Mesendoderm (in vitro differentiated cells): Measurements from ENCODE around the gene MRPL51.
"Not testable (repeated sequence)": the region's sequence is repeated elsewhere in the genome, so short reads cannot be mapped to it uniquely, and the experiment has no call there.

Source experiments
- DNase-seq: peaks from one replicate; pipeline ENCODE4 v3.0.0; 2013
- H2AK5ac ChIP-seq: 2 replicates; pipeline ENCODE4 v1.6.1; 2013; ENCODE audit warnings: low read length, inconsistent platforms
- H2BK120ac ChIP-seq: 2 replicates; pipeline ENCODE4 v1.6.1; 2013; ENCODE audit warnings: low read depth, mild to moderate bottlenecking, low read length, moderate library complexity, mixed read lengths
- H2BK15ac ChIP-seq: replicated peaks from 2 replicates; pipeline ENCODE4 v1.6.1; 2013; ENCODE audit warnings: low read depth, mild to moderate bottlenecking, moderate library complexity
- H2BK5ac ChIP-seq: 2 replicates; pipeline ENCODE4 v1.6.1; 2013; ENCODE audit warnings: low read length, inconsistent platforms
- H3K18ac ChIP-seq: 2 replicates; pipeline ENCODE4 v1.6.1; 2013; ENCODE audit warnings: mild to moderate bottlenecking, low read length, mixed read lengths
- H3K23ac ChIP-seq: one replicate; pipeline ENCODE4 v1.6.1; 2013; ENCODE audit warnings: low read length
- H3K27ac ChIP-seq: 2 replicates; pipeline ENCODE4 v1.5.1; 2013; ENCODE audit warnings: low read depth, mild to moderate bottlenecking, inconsistent platforms, low read length, moderate library complexity
- H3K27me3 ChIP-seq: 2 replicates; pipeline ENCODE4 v1.6.1; 2013; ENCODE audit warnings: low read length, control low read depth, mild to moderate bottlenecking, inconsistent platforms; ENCODE audit not compliant: insufficient read depth, poor library complexity
- H3K36me3 ChIP-seq: 2 replicates; pipeline ENCODE4 v1.6.1; 2013; ENCODE audit warnings: low read length, inconsistent platforms; ENCODE audit not compliant: control insufficient read depth, insufficient read depth
- H3K4ac ChIP-seq: one replicate; pipeline ENCODE4 v1.6.1; 2013; ENCODE audit warnings: low read depth, mild to moderate bottlenecking, low read length, moderate library complexity
- H3K4me1 ChIP-seq: 2 replicates; pipeline ENCODE4 v1.6.1; 2013; ENCODE audit warnings: low read depth, low read length, inconsistent platforms; ENCODE audit not compliant: control insufficient read depth
- H3K4me2 ChIP-seq: 2 replicates; pipeline ENCODE4 v1.6.1; 2013; ENCODE audit warnings: low read length
- H3K4me3 ChIP-seq: 2 replicates; pipeline ENCODE4 v1.5.1; 2013; ENCODE audit warnings: mild to moderate bottlenecking, low read length
- H3K56ac ChIP-seq: one replicate; pipeline ENCODE4 v1.6.1; 2013; ENCODE audit warnings: low read length
- H3K79me1 ChIP-seq: 2 replicates; pipeline ENCODE4 v1.6.1; 2013; ENCODE audit warnings: low read length, inconsistent platforms
- H3K79me2 ChIP-seq: 2 replicates; pipeline ENCODE4 v1.6.1; 2013; ENCODE audit warnings: mild to moderate bottlenecking, low read length; ENCODE audit not compliant: control insufficient read depth, insufficient read depth
- H3K9ac ChIP-seq: 2 replicates; pipeline ENCODE4 v1.6.1; 2013; ENCODE audit warnings: low read length, inconsistent platforms
- H4K5ac ChIP-seq: one replicate; pipeline ENCODE4 v1.6.1; 2013; ENCODE audit warnings: low read length
- H4K8ac ChIP-seq: one replicate; pipeline ENCODE4 v1.6.1; 2013; ENCODE audit warnings: low read depth, mild to moderate bottlenecking, control low read depth, low read length, moderate library complexity
- WGBS: extraction: QIAGEN DNeasy Blood & Tissue Kit; methylation state at CpG from one replicate; pipeline ENCODE4 v1.1.7; 2013; ENCODE audit warnings: low lambda C conversion rate, missing lambda C conversion rate; ENCODE audit not compliant: insufficient coverage; ENCODE audit errors: extremely low coverage; 5-methylcytosine and 5-hydroxymethylcytosine counted together

The MRPL51 gene

GRCh38 chr12:6494968-6495367, 1.9 kb upstream of the MRPL51 start:
- Histone ChIP-seq H4K5ac (no peak overlapping the region), H3K79me1 (peaks cover 18% of the 10 kb centered on the region), H3K4me2 (peak overlapping the region; percentile 77), H3K9ac (peak overlapping the region; percentile 90), H2BK5ac (no peak overlapping the region), H3K27me3 (no peaks in the 10 kb centered on the region), H3K4me3 (no peak overlapping the region), H2BK15ac (no peak overlapping the region), H4K8ac (no peak overlapping the region), H2BK120ac (no peak overlapping the region), H3K23ac (no peak overlapping the region), H3K56ac (peak overlapping the region; percentile 38), H3K4me1 (peaks cover 7% of the 10 kb centered on the region), H2AK5ac (no peak overlapping the region), H3K79me2 (peaks cover 22% of the 10 kb centered on the region), H3K36me3 (peaks cover 4% of the 10 kb centered on the region), H3K18ac (no peak overlapping the region), H3K4ac (no peak overlapping the region), H3K27ac (no peak overlapping the region)
- no CpG with 5 or more reads among the region's 1 CpG for whole genome bisulfite sequencing
- no peak for DNase-seq

GRCh38 chr12:6494258-6494743, 1.2 kb upstream of the MRPL51 start:
- Histone ChIP-seq H4K8ac (no peak overlapping the region), H3K79me1 (peaks cover 18% of the 10 kb centered on the region), H3K4me1 (peaks cover 7% of the 10 kb centered on the region), H2AK5ac (no peak overlapping the region), H2BK5ac (peak overlapping the region; percentile 81), H3K36me3 (peaks cover 3% of the 10 kb centered on the region), H3K27me3 (no peaks in the 10 kb centered on the region), H3K23ac (no peak overlapping the region), H3K27ac (peak overlapping the region; percentile 86), H3K4me3 (peak overlapping the region; percentile 93), H2BK15ac (no peak overlapping the region), H3K9ac (peak overlapping the region; percentile 90), H3K79me2 (peaks cover 22% of the 10 kb centered on the region), H3K4ac (no peak overlapping the region), H3K4me2 (peak overlapping the region; percentile 77), H4K5ac (peak overlapping the region; percentile 84), H3K56ac (peak overlapping the region; percentile 94), H3K18ac (no peak overlapping the region), H2BK120ac (no peak overlapping the region)
- DNase-seq: no peak
- WGBS: no CpG with 5 or more reads among the region's 14 CpGs

GRCh38 chr12:6493497-6494257, 615 bp upstream of the MRPL51 start, which contains the start of gene NCAPD2:
TSS of gene NCAPD2 (plus strand) at chr12:6494102. CDS start at chr12:6495099, 997 bp downstream.
- H2BK120ac ChIP-seq: no peak within 1 kb of the TSS
- peak within 1 kb of the TSS; percentile 78 for H3K4ac ChIP-seq
- H3K4me2 ChIP-seq: peak within 1 kb of the TSS; percentile 100
- H3K36me3 ChIP-seq: peaks cover 3% of the 10 kb centered on the region
- peak within 1 kb of the TSS; percentile 99 for H3K4me3 ChIP-seq
- H2BK5ac ChIP-seq: peak within 1 kb of the TSS; percentile 93
- no peak within 1 kb of the TSS for H2BK15ac ChIP-seq
- H2AK5ac ChIP-seq: peak within 1 kb of the TSS; percentile 94
- peak within 1 kb of the TSS; percentile 100 for H3K9ac ChIP-seq
- DNase-seq: peak; percentile 99
- no peaks in the 10 kb centered on the region for H3K27me3 ChIP-seq
- H3K4me1 ChIP-seq: peaks cover 7% of the 10 kb centered on the region
- H3K23ac ChIP-seq: no peak within 1 kb of the TSS
- WGBS: no CpG with 5 or more reads among the region's 49 CpGs
- peaks cover 18% of the 10 kb centered on the region for H3K79me1 ChIP-seq
- peak within 1 kb of the TSS; percentile 41 for H4K8ac ChIP-seq
- H3K27ac ChIP-seq: peak within 1 kb of the TSS; percentile 90
- peaks cover 22% of the 10 kb centered on the region for H3K79me2 ChIP-seq
- H3K56ac ChIP-seq: peak within 1 kb of the TSS; percentile 100
- H4K5ac ChIP-seq: peak within 1 kb of the TSS; percentile 100
- peak within 1 kb of the TSS; percentile 63 for H3K18ac ChIP-seq

- H2BK120ac ChIP-seq, H3K4ac ChIP-seq, H3K23ac ChIP-seq, H3K9ac ChIP-seq, H4K5ac ChIP-seq, H3K36me3 ChIP-seq, H3K27me3 ChIP-seq, H3K4me1 ChIP-seq, H3K56ac ChIP-seq, H2AK5ac ChIP-seq, H4K8ac ChIP-seq, H3K27ac ChIP-seq, H2BK15ac ChIP-seq, H2BK5ac ChIP-seq, H3K4me2 ChIP-seq, H3K4me3 ChIP-seq, H3K18ac ChIP-seq, DNase-seq: not testable (repeated sequence)
- peaks cover 15% of the 10 kb centered on the region for H3K79me1 ChIP-seq
- peaks cover 16% of the 10 kb centered on the region for H3K79me2 ChIP-seq
- no CpG with 5 or more reads among the region's 1 CpG for WGBS
Measured at GRCh38 chr12:6490673-6491072, 2.4 kb downstream of the MRPL51 start.

- no peaks in the 10 kb centered on the region for H3K27me3 ChIP-seq
- peaks cover 11% of the 10 kb centered on the region for H3K79me1 ChIP-seq
- peaks cover 4% of the 10 kb centered on the region for H3K4me1 ChIP-seq
- no peak overlapping the region for H3K4me2 ChIP-seq
- H4K8ac ChIP-seq: no peak overlapping the region
- H3K56ac ChIP-seq: no peak overlapping the region
- peaks cover 9% of the 10 kb centered on the region for H3K79me2 ChIP-seq
- WGBS: no CpG with 5 or more reads among the region's 4 CpGs
- H3K9ac ChIP-seq: no peak overlapping the region
- no peak overlapping the region for H3K23ac ChIP-seq
- no peak for DNase-seq
- H2BK5ac ChIP-seq: no peak overlapping the region
- H3K18ac ChIP-seq: no peak overlapping the region
- no peak overlapping the region for H2BK120ac ChIP-seq
- H3K4me3 ChIP-seq: no peak overlapping the region
- H2AK5ac ChIP-seq: no peak overlapping the region
- H3K36me3 ChIP-seq: no peaks in the 10 kb centered on the region
- H3K4ac ChIP-seq: no peak overlapping the region
- no peak overlapping the region for H2BK15ac ChIP-seq
- H4K5ac ChIP-seq: no peak overlapping the region
- H3K27ac ChIP-seq: no peak overlapping the region
Measured at GRCh38 chr12:6489449-6489848, 3.6 kb downstream of the MRPL51 start.
